ENCODE results near the gene ANKRD13B. TPM values are rescaled to one million over a fixed set of nuclear protein-coding genes. Genes with fewer than 3 reads are reported as not detected.

Gene ANKRD13B
- total and polyA plus RNA-seq, 2 of the 13 experiments (the other 11 are each of a cell fraction or from before 2014, with no cell fraction given): 1.7 to 1.8 TPM

DNA sequence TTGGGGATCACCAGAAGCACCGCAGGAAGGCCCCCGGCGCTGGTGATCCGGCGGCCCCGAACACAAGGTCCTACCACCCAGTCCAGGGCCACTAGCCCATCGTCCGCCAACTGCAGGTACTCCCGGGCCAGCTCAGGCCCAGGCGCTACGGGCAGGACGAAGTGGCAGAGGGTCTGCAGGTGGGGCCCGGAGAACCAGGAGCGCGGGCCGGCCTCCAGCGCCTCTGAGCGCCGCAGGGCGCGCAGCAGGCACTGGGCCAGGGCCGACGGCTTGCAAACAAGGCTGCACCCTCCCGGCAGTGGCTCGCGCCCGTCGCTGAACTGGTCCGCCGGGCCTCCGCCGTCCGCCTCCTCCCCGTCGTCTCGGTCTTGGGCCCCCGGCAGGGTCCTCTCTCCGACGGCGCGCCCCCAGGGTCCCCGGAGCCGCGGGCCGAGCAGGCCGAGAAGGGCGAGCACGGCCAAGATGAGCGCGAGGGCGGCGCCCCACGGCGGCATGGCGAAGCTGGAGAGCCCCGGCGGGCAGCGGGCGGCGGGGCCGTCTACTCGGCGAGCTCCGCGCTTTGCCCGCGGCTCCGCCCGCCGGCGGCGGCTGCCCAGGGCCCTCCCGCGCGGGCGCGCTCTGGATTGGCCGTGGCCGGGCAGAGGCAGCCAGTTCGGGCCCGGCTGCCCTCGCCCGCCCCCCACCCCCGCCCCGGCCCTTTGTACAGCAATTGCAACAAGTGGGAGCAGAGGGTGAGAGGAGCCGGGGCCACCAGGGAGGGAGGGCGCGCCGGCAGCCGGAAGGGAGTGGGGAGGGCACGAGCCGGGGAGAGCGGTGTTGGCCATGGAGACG is 26.2 kb upstream of the ANKRD13B start, which contains the start of gene ABHD15 (continued):
- TF ChIP-seq, protein P1, sequence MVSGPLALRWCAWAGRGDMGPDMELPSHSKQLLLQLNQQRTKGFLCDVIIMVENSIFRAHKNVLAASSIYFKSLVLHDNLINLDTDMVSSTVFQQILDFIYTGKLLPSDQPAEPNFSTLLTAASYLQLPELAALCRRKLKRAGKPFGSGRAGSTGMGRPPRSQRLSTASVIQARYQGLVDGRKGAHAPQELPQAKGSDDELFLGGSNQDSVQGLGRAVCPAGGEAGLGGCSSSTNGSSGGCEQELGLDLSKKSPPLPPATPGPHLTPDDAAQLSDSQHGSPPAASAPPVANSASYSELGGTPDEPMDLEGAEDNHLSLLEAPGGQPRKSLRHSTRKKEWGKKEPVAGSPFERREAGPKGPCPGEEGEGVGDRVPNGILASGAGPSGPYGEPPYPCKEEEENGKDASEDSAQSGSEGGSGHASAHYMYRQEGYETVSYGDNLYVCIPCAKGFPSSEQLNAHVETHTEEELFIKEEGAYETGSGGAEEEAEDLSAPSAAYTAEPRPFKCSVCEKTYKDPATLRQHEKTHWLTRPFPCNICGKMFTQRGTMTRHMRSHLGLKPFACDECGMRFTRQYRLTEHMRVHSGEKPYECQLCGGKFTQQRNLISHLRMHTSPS (CRISPR knock-in tag; IDR thresholded peaks at IDR 0.05; ENCODE audit: low read depth): no peak; the same call in 1 of the 2 replicates
- TF ChIP-seq, protein P2, sequence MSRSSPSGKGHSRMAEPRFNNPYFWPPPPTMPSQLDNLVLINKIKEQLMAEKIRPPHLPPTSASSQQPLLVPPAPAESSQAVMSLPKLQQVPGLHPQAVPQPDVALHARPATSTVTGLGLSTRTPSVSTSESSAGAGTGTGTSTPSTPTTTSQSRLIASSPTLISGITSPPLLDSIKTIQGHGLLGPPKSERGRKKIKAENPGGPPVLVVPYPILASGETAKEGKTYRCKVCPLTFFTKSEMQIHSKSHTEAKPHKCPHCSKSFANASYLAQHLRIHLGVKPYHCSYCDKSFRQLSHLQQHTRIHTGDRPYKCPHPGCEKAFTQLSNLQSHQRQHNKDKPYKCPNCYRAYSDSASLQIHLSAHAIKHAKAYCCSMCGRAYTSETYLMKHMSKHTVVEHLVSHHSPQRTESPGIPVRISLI (CRISPR knock-in tag; IDR thresholded peaks at IDR 0.05; ENCODE audit: borderline replicate concordance): no peak
- TF ChIP-seq SIX4 (CRISPR knock-in tag; IDR thresholded peaks at IDR 0.05) (no peak), NFRKB (IDR thresholded peaks at IDR 0.05) (no peak), TBX3 (IDR thresholded peaks at IDR 0.05; ENCODE audit: borderline replicate concordance) (no peak), ZNF674 (CRISPR knock-in tag; IDR thresholded peaks at IDR 0.05; ENCODE audit: low read depth) (no peak), ZNF746 (CRISPR knock-in tag; IDR thresholded peaks at IDR 0.05) (peak; percentile 69), HNRNPUL1 (IDR thresholded peaks at IDR 0.05; ENCODE audit: low read depth, low read length) (no peak), RBFOX2 (IDR thresholded peaks at IDR 0.05; ENCODE audit: low read depth, low read length) (peak; percentile 66), ZNF3 (CRISPR knock-in tag; IDR thresholded peaks at IDR 0.05) (no peak), ZNF343 (CRISPR knock-in tag; IDR thresholded peaks at IDR 0.05) (no peak), ZNF589 (CRISPR knock-in tag; conservative IDR thresholded peaks at IDR 0.05) (no peak), MIER2 (CRISPR knock-in tag; IDR thresholded peaks at IDR 0.05) (no peak), PLRG1 (conservative IDR thresholded peaks at IDR 0.05) (no peak), STAG1 (CRISPR knock-in tag; IDR thresholded peaks at IDR 0.05) (no peak), ZBTB3 (CRISPR knock-in tag; IDR thresholded peaks at IDR 0.05; ENCODE audit: borderline replicate concordance, low read depth) (no peak), FLYWCH1 (CRISPR knock-in tag; IDR thresholded peaks at IDR 0.05) (no peak), AGO1 (IDR thresholded peaks at IDR 0.05; ENCODE audit: low read depth, low read length, poor library complexity, severe bottlenecking) (peak; percentile 52), MTA3 (CRISPR knock-in tag; IDR thresholded peaks at IDR 0.05) (no peak), ZNF451 (CRISPR knock-in tag; IDR thresholded peaks at IDR 0.05) (peak; percentile 60; the same call in 1 of the 2 replicates)
- TF ChIP-seq, protein P3, sequence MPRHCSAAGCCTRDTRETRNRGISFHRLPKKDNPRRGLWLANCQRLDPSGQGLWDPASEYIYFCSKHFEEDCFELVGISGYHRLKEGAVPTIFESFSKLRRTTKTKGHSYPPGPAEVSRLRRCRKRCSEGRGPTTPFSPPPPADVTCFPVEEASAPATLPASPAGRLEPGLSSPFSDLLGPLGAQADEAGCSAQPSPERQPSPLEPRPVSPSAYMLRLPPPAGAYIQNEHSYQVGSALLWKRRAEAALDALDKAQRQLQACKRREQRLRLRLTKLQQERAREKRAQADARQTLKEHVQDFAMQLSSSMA (CRISPR knock-in tag; IDR thresholded peaks at IDR 0.05): peak; percentile 74; the same call in 1 of the 2 replicates
- TF ChIP-seq, protein P4, sequence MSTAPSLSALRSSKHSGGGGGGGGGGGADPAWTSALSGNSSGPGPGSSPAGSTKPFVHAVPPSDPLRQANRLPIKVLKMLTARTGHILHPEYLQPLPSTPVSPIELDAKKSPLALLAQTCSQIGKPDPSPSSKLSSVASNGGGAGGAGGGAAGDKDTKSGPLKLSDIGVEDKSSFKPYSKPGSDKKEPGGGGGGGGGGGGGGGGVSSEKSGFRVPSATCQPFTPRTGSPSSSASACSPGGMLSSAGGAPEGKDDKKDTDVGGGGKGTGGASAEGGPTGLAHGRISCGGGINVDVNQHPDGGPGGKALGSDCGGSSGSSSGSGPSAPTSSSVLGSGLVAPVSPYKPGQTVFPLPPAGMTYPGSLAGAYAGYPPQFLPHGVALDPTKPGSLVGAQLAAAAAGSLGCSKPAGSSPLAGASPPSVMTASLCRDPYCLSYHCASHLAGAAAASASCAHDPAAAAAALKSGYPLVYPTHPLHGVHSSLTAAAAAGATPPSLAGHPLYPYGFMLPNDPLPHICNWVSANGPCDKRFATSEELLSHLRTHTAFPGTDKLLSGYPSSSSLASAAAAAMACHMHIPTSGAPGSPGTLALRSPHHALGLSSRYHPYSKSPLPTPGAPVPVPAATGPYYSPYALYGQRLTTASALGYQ (CRISPR knock-in tag; IDR thresholded peaks at IDR 0.05): 0 out of 2 replicates have a peak, but pooled peaks have one; percentile 35
- TF ChIP-seq, protein P5, sequence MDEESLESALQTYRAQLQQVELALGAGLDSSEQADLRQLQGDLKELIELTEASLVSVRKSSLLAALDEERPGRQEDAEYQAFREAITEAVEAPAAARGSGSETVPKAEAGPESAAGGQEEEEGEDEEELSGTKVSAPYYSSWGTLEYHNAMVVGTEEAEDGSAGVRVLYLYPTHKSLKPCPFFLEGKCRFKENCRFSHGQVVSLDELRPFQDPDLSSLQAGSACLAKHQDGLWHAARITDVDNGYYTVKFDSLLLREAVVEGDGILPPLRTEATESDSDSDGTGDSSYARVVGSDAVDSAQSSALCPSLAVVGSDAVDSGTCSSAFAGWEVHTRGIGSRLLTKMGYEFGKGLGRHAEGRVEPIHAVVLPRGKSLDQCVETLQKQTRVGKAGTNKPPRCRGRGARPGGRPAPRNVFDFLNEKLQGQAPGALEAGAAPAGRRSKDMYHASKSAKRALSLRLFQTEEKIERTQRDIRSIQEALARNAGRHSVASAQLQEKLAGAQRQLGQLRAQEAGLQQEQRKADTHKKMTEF (CRISPR knock-in tag; IDR thresholded peaks at IDR 0.05): 0 out of 2 replicates have a peak, but pooled peaks have one; percentile 53

Data from HepG2 (cell line).